ENCODE results near the gene AGBL4.

Gene AGBL4

DNA sequence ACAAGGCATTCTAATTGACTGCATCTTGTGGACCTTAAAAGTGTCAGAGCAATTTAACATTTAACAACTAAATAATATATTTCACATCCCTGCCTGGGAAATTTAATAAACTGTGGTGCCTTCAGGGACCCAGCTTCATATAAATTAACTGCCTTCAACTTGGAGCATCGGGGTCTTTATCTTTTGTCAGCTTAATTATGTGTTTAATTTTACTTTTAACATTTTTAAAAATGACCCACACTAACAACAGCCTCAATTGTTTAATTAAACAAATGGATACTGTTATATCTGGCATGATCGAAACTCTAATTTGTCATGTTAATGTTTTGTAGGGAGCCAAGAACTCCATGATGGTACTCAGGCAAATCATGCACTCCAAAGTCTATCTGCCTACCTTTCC lies 857.7 kb downstream of the AGBL4 start:
- in situ Hi-C loops (cut with HindIII; ENCODE audit: low sequenced_read_pairs) = no loop called here
- DNase-seq (ENCODE audit: low read depth, low spot score) = no peak
- H3K4me3 ChIP-seq (ENCODE audit: low read depth, low read length) = no peak overlapping the region
- TF ChIP-seq, protein P1, sequence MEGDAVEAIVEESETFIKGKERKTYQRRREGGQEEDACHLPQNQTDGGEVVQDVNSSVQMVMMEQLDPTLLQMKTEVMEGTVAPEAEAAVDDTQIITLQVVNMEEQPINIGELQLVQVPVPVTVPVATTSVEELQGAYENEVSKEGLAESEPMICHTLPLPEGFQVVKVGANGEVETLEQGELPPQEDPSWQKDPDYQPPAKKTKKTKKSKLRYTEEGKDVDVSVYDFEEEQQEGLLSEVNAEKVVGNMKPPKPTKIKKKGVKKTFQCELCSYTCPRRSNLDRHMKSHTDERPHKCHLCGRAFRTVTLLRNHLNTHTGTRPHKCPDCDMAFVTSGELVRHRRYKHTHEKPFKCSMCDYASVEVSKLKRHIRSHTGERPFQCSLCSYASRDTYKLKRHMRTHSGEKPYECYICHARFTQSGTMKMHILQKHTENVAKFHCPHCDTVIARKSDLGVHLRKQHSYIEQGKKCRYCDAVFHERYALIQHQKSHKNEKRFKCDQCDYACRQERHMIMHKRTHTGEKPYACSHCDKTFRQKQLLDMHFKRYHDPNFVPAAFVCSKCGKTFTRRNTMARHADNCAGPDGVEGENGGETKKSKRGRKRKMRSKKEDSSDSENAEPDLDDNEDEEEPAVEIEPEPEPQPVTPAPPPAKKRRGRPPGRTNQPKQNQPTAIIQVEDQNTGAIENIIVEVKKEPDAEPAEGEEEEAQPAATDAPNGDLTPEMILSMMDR (IDR thresholded peaks at IDR 0.05; ENCODE audit: low read depth, low read length) = no peak

DNA sequence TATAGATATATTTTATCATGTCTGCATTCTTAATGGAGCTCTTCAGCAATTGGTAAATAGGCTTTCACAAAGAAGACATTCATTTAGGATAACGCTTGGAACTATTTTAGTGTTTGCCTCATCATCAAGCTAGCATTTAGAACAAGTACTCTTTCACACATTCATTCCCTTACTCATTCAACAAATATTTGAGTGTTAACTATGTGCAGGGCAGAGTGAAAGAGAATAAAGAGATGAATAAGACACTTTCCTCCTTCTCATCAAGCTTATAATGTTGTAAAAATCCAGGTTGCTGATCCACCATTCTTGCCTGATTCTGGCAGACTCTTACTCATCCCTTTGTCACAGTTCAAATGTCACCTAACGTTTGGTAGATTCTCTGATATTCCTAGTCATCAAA lies 860.7 kb downstream of the AGBL4 start:
- no peak overlapping the region for H3K4me3 ChIP-seq (ENCODE audit: low read depth, low read length)
- TF ChIP-seq, protein P1 (IDR thresholded peaks at IDR 0.05; ENCODE audit: low read depth, low read length) = no peak
- in situ Hi-C loops (cut with HindIII; ENCODE audit: low sequenced_read_pairs) = no loop called here
- peak; percentile 23 for DNase-seq (ENCODE audit: low read depth, low spot score)

DNA sequence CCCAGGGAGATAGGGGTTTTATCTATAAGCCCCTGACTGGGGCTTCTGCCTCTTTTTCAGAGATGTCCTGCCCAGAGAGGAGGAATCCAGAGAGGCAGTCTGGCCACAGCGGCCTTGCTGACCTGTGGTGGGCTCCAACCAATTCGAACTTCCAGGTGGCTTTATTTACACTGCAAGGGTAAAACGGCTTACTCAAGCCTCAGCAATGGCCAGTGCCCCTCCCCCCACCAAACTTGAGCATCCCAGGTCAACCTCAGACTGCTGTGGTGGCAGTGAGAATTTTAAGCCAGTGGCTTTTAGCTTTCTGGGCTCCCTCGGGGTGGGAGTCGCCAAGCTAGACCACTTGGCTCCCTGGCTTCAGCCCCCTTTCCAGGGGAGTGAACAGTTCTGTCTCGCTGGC lies 863.1 kb downstream of the AGBL4 start:
- in situ Hi-C loops (cut with HindIII; ENCODE audit: low sequenced_read_pairs) = no loop called here
- TF ChIP-seq, protein P1 (IDR thresholded peaks at IDR 0.05; ENCODE audit: low read depth, low read length) = no peak

DNA sequence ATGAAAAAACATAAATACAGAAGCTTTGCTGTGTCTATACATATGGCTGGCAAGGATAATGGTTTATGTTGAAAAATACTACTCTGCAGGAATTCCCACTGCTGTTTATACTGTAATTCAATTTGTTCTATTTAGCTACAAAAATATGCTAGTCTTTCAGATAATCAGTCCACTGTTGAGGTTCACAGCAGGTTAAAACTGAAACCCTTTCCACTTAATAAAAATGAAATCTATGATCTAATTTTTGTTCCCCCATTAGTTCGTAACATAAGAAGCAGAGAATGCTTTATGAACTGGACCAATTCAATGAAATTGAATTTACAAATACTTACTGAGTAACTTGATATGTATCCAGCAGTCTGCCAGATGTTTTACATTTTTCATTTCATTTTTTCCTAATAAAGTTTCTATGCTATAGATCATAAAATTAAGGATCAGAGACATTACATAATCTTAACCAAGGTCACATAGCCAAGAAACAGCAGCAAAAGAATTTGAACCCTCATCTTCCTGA lies 887.0 kb downstream of the AGBL4 start:
- in situ Hi-C loops (cut with HindIII; ENCODE audit: low sequenced_read_pairs) = no loop called here
- TF ChIP-seq, protein P1 (IDR thresholded peaks at IDR 0.05; ENCODE audit: low read depth, low read length) = no peak
- H3K4me3 ChIP-seq (ENCODE audit: low read depth, low read length) = no peak overlapping the region
- no peak for DNase-seq (ENCODE audit: low read depth, low spot score)

More for the DNA sequence above, 863.1 kb downstream of the AGBL4 start:
- no peak for DNase-seq (ENCODE audit: low read depth, low spot score)
- H3K4me3 ChIP-seq (ENCODE audit: low read depth, low read length) = no peak overlapping the region

DNA sequence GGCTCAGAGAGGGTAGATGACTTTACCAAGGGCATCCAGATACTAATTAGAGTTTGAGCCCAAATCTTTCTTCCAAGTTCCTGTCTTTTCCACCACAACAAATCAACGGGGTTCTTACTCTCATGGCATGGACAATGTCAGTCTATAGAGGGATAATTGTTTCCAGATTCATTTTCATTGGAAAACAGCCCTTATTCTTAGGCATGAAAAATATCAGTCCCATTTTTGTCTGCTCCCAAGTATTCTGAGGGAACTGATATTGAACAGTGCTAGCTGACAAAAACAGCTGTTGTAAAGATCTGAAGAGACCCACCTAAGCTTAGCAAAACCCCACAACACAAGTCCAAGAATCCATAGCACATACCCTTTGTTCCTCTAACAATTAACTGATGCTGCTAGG lies 898.0 kb downstream of the AGBL4 start:
- no peak for DNase-seq (ENCODE audit: low read depth, low spot score)
- no peak overlapping the region for H3K4me3 ChIP-seq (ENCODE audit: low read depth, low read length)
- TF ChIP-seq, protein P1 (IDR thresholded peaks at IDR 0.05; ENCODE audit: low read depth, low read length) = no peak
- in situ Hi-C loops (cut with HindIII; ENCODE audit: low sequenced_read_pairs) = no loop called here

DNA sequence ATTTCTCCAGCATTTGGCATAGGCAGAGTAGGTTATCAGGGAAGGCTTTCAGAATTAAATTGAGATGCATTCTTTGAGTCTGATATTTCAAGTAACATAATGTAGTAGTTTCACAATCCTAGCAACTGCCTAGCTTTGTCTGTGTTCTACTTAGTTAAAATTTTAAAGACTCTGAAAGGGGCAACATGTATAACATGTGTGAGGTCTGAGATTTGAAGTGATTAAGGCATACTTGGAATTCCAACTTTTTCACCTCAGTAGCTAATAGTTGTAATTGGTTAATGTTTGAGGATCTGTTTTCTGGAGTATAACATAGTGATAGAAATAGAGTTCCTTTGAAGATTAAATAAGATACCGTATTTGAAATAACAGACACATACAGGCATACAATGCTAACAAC lies 911.8 kb downstream of the AGBL4 start:
- TF ChIP-seq, protein P1 (IDR thresholded peaks at IDR 0.05; ENCODE audit: low read depth, low read length) = no peak
- DNase-seq (ENCODE audit: low read depth, low spot score) = no peak
- H3K4me3 ChIP-seq (ENCODE audit: low read depth, low read length) = no peak overlapping the region
- in situ Hi-C loops (cut with HindIII; ENCODE audit: low sequenced_read_pairs) = no loop called here

DNA sequence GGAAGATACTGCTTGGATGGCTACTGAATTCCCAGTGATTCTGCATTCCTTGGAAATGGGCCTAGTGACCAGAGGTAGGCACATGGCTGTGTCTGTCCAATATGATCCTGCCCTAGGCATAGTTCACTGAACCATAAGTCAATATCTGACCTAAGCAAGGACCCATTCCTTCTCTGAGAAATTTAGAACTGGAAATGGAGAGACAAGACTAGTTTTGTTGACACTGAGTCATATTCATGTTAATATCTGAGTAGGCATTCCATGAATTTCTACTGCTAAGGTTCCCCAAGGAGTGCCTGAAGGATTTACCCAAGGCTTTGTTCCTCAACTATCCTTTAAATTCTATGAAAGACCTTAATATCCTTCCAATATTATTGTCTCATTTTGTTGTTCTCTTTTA lies 917.3 kb downstream of the AGBL4 start:
- no peak overlapping the region for H3K4me3 ChIP-seq (ENCODE audit: low read depth, low read length)
- in situ Hi-C loops (cut with HindIII; ENCODE audit: low sequenced_read_pairs) = no loop called here
- TF ChIP-seq, protein P1 (IDR thresholded peaks at IDR 0.05; ENCODE audit: low read depth, low read length) = no peak
- DNase-seq (ENCODE audit: low read depth, low spot score) = no peak
